ENCODE measurements around the gene POLE.
"Not testable (repeated sequence)": the region's sequence is repeated elsewhere in the genome, so short reads cannot be mapped to it uniquely, and the experiment has no call there.

POLE gene

DNA sequence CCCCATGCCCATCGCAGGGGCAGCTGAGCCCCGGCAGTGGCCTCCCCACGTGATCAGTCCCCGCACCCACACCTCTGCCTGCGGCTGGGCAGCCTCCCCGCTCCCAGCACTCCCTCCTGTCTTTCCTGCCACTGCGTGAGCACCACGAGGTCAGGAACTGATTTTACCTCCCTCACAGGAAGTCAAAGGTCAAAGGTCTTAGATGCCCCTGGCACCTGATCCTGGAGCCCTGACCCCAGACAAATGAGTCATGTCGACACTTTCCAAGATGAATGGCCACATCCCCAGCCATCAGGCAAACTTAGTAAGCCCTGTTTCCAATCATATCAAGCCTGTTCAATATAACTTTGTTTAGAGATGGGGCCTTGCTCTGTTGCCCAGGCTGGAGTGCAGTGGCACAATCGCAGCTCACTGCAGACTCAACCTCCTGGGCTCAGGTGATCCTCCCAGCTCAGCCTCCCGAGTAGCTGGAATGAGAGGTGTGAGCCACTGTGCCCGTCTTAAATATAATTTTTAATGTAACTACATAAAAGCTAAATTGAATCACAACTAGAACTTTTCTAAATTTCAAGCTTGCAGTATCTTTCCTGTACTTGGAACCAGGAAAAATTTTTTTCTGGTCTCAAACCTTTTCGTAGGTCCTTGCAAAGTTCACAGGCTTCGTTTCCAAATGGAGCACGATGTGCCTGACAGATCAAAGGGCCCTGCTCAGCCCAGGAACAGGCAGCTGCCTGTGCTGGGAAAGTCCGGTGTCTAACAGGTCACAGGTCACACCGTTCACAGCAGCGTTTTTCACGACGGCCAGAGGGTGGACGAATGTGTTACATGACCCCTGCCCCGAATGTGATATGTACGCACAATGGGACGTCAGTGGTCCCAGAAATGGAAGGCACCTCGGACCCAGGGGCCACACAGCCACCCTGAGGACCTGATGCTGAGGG lies 78.6 kb downstream of the POLE start:
- no peak for DNase-seq

DNA sequence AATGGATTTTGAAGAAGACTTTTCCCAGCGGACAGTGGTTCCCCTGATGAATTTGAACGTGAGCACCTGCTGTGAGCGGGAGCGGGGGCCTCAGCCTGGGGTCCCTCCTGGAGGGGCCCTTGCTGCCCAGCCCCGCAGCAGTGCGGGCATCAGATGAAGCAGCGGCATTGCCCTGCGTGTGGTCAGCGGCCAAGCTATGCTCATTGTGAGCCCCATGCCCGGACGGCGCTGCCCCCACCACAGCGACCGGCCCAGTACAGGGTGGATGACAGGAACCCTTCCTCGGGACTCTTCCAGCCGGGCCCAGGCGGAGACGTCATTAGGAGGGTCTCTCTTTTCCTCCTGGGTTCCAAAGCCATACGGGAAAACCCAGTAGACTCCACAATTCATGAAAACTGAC lies 80.2 kb downstream of the POLE start:
- no peak for DNase-seq

DNA sequence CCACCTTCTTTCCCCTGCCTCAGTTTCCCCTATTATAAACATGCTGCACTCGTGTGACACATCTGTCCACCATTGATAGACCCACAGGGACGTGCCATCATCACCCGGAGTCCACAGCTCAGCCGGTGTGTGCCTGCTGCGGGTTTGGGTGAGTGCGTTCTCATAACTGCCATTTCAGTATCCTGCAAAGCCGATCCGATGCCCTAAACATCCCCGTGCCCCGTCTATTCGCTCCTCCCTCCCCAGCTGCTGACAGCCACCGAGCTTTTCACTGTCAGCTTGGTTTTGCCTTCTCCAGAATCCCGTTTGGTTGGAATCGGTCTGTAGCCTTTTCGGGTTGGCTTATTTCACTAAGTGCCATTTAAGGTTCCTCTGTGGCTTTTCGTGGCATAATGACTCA lies 80.7 kb downstream of the POLE start:
- DNase-seq, result no peak

DNA sequence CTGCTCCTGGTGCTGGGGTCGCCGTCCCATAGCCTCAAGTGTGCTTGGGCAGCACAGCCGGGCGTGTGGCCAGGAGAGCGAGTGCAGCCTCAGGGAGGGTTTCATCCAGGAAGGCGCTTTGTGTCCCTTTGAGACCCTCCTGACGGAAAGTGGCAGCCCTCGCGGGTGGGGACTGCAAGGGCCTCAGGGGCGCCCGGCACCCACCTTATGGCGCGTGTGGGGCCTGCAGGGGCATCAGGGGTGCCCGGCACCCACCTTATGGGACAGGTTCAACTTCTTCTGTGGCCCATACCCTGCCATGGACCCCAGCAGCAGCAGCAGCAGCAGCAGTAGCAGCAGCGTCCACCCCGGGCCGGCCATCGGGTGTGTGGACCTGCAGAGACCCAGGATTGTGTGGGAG lies 81.2 kb downstream of the POLE start:
- DNase-seq, result no peak

DNA sequence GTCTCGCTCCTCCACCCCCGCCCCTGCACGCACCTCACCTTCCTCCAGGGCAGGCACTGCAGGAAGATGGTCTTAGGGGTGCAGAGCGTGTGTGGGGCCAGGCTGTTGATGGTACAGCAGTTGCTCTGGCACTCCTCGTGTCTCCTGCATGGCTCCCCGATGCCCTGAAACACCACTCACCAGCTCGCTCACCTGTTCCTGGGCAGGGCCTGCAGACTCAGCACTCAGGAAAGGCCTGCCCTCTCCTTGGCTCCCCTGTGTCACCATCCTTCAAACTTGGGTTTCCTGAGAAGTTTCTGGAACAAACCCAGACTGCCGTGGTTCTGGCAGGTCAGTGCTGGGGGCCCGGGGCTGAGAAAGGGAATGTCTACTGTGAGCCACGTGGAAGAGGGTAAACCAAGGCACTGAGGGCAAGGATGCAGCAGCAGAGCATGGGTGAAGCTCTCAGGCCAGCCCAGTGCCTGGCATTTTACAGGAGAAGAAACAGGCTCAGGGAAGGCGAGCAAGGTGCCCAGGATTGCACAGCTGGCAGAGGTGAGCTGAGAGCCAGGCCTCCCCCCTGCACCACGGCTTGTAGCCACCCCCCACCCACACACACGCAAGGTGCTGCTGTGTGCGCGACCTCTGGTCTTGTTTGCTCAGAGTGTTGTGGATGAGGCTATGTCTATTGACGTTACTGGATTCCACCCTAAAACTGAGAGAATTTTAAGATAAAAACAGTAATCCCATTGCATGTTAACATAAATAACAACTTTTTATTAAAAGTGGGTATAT lies 82.3 kb downstream of the POLE start:
- no peak for DNase-seq

DNA sequence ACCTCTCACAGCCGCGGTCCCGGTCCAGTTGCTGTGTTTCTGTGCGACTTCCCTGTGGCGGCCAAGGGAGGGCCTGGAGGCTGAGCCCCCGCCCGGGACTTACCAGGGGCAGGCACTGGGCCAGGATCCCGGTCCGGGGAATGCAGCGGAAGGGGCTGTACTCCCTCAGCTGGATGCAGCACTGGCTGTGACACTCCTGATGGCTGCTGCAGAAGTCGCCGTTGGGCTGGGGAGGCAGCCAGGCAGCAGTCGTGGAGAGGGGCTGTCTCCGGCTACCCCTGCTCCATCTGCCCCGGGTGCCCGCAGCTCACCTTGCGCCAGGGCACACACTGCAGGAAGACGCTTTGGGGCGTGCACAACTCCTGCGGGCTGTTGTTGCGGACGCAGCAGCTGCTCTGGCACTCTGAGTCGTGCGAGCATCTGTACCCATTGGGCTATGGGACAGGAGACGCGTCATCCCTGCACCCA lies 83.0 kb downstream of the POLE start:
- DNase-seq, result no peak

DNA sequence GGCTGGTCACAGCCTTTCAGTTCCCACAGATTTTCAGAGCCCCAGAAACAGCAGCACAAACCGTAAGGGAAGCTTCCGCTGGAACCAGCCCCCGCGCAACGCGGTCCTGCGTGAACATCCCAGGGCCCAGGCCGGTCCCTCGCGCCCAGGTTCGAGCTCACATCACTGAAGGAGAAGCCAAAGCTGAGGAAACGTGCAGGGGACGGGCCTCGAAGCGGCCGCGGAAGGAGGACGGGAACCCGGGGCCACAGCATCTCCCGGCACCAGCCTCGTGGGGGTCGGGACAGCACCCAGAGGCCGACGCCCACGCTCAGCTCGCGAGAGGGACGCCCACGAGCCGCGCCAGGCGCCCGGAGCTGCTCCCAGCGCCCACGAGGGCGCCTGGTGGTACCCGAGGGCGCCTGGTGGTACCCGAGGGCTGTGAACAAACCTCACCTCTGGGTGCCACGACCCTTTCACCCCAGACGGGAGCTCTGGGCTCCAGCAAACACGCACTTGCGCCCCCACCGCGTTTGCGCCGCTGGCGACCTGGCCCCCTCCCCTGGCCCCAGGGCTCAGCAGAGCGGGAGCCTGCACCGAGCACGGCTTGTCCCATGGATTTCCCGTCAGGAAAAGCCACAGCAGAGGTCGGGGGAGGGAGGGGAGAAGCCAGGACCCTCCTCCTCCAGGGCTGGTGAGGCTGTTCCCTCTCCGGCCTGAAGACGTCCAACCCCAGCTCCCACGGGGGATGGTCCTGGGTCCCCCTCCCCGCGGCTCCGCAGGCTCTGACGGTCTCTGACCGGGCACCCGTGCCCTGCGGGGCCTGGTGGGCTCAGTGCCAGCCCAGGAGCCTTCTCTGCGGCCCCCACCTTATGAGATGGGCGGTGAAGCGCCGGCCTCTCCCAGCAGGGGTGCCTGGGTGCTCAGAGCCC lies 83.6 kb downstream of the POLE start:
- DNase-seq, result no peak

DNA sequence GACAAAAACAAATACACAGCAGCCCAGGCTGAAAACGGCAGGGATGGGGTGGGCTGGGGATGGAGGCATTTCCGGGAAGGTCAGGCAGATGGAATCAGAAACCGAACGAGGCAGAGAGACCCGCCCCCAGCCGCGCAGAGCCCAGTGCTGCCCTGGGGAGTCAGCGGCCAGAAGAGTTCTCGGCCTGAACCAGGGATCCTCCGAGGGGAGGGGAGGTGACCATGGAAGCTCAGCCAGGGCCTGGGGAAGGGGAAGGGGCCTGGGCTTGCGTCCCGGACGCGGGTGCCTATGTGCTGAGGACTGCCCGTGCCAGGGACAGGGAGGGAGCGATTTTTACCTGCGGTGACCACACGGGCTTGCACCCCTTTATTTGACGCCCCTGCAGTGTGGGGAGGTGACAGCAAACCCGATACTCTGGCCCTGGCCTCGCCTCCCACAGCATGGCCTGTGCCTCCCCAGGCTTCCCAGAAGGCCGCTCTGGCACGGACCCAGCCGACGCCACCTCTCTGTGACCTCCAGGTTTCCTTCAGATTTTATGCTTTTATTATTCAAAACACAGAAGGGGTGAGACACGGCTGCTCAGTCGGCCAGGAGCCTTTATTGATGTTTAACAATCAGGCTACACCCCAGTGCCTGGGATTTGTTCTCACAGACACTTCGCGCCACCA lies 84.4 kb downstream of the POLE start:
- DNase-seq, result no peak

DNA sequence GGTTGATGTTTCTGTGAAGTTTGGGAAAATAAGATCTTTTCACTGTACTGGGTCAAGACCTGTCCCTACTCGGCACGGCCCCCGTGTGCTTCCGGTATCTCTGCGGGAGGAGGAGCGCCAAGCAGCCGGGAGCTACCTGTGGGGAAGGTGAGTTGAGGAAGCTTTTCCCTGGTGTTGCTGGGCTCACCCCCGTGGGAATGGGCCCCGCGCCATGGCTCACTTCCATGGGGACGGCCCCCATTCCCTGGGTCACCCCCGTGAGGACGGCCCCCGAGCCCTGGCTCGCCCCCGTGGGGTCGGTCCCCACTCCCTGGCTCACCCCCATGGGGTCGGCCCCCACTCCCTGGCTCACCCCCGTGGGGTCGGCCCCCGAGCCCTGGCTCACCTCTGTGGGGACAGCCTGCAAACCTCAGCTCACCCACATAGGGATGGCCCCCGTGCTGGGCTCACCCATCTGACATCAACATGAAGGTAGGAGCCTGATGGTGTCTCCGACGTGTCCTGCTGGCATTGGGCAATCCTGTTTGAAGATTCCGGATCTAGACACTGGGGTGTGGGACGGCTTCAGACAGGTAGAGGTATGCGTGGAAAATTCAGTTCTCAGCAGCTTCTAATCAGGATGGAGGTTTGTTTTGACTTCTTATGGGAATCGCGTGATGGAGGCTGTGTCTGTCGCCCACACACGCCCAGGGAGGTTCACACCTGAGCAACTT lies 85.8 kb downstream of the POLE start:
- no peak for DNase-seq

DNA sequence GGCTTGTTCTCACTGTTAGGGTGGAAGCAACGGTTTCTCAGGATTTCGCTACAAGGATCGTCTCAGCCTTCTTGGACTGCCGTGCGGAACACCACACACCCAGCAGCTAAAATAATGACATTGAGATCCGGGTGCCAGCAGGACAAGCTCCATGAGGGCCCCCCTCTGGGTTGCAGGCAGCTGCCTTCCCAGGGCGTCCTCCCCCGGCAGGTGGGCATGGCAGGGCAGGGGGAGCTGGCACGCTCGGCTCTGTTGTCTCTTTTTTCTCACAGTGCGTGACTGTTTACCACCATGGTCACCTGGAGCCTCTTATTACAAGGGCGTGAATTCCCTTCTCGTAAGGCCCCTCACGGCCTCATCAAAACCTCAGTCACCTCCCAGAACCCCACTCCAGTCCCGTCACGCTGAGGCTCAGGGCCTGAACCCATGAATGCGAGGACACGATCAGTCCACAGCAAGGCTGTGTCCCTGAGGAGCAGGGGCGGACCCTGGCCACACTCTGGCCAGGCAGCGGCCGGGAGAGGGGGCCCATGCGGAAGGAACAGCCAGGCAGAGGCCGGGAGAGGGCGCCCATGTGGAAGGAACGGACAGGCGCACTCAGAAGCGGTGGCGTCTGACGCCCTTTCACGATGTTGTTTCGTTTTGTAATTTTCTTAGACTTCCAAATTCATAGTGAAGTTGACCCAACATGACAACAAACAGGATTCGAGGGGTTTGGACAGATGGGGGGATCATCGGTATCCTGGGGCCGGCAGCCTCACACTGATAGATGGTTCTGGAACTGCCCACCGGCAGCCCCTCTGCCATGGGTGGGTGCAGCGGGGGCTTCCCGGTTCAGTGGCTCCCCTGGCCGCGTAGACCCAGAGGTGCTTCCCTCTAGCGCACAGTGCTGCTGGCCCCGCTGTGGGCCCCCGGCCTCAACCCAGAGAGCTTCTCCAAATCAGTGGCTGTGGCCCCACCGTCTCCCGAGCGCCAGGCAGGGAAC lies 86.8 kb downstream of the POLE start:
- DNase-seq, result peak; percentile 34 to 41

DNA sequence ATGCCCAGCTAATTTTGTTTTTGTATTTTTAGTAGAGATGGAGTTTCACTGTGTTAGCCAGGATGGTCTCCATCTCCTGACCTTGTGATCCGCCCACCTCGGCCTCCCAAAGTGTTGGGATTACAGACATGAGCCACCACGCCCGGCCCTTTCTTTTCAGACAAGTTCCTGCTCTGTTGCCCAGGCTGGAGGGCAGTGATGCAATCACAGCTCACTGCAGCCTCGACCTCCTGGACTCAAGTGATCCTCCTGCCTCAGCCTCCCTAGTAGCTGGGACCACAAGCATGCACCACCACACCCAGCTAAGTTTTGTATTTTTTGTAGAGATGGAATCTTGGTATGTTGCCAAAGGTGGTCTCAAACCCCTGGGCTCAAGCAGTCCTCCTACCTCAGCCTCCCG lies 87.6 kb downstream of the POLE start:
- not testable (repeated sequence) for DNase-seq

DNA sequence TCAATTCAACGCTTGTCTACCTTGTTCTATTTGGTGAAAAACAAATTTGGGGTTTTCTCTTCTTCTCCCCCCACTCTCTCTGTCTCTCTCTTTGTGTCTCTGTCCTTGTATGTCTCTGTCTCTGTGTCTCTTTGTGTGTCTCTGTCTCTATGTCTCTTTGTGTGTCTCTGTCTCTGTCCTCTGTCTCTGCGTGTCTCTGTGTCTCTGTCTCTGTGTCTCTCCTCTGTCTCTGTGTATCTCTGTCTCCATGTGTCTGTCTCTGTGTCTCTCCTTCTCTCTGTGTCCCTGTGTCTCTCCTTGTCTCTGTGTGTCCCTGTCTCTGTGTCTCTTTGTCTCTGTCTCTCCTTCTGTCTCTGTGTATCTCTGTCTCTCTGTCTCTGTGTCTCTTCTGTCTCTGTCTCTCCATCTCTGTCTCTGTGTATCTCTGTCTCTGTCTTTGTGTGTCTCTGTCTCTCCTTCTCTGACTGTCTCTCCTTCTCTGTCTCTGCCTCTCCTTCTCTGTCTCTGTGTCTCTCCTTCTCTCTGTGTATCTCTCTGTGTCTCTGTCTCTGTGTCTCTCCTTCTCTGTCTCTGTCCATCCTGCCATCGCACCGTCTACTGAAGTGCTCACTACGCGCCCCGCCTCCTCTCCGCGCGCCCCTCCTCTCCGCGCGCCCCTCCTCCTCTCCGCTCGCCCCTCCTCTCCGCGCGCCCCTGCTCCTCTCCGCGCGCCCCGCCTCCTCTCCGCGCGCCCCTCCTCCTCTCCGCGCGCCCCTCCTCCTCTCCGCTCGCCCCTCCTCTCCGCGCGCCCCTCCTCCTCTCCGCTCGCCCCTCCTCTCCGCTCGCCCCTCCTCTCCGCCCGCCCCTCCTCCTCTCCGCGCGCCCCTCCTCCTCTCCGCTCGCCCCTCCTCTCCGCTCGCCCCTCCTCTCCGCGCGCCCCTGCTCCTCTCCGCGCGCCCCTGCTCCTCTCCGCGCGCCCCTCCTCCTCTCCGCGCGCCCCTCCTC lies 89.5 kb downstream of the POLE start:
- no peak for DNase-seq

DNA sequence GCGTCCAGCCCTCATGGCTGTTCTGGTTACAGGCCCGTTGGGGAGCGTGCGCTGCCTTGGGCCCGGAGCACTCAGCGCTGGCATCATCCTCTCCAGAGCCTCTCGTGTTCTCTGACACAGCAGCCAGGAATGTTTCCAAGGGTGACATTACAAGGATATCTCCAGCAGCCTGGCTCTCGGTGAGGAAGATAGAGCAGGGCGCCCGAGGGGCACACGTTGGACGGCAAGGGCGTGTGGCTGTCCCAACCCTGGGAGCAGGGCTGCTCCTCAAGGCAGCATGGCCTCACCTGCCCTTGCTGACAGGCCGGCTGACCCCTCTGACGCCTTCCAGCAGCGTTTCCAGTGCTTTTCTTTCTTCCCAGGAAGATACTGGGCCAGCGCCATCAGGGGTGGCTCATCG lies 91.1 kb downstream of the POLE start:
- no peak for DNase-seq

DNA sequence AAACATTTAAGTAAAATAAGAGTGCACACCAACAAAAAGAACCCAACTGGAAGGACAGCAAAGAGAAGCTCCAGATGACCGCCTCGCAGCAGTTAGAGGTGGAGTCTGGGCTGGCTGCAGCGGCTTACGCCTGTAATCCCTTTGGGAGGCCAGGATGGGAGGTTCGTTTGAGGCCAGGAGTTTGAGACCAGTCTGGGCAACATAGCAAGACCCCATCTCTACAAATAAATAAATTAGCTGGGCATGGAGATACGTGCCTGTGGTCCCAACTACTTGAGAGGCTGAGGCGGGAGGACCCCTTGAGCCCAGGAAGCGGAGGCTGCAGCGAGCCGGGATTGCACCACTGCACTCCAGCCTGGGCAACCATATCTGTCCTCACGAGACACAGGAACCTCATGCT lies 92.0 kb downstream of the POLE start:
- DNase-seq, result no peak

DNA sequence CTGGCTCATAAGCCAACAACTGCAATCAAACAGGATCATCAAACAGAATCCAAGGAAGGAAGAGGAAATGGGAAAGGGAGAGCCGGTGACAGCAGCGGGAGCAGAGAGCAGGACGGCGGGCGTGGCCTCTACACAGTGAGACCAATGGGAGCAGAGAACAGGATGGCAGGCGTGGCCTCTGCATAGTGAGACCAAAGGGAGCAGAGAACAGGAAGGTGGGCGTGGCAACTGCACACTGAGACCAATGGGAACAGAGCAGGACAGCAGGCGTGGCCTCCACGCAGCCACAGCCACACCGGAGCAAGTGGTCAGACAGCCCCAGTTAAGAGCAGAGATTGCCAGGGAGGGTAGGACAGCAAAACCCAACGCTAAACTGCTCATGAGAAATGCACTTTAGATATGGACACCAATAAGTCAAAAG lies 93.2 kb downstream of the POLE start:
- peak in 1 of 2 donors; percentile 31 for DNase-seq

DNA sequence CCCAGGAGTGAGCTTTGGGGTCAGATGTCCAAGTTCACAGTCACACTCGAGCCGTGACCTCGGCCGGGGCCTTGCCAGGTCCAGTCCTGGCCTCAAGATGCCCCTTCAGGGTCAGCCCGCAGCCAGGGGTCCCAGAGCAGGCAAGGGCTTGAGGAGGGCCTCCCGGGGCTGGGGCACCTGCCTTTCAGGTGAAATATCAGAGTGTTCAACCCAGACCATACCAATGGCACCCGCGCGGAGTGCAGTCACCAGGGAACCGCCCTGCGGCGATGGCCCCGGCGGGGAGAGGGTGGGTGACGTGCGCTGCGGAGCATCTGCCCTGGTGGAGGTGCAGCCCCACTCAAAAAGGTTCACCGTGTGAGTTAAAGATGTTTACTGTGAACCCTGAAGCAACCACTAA lies 93.6 kb downstream of the POLE start:
- DNase-seq, result no peak

DNA sequence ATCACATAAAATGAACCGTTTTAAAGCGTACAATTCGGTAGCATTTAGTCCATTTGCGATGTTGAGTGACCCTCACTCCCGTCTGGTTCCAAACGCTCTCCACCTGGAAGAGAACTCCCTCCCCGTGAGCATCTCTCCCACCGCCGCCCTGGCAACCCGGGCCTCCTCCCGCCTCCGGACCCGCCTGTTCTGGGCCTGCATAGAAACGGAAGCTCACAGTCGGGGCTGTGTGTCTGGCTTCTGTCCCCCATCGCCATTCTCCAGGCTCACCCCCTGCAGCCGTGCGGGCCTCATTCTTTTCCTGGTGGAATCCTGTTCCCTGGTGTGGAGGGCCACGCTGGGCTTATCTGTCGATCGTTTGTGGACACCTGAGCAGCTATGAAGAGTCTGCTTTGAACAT lies 94.1 kb downstream of the POLE start:
- no peak for DNase-seq

DNA sequence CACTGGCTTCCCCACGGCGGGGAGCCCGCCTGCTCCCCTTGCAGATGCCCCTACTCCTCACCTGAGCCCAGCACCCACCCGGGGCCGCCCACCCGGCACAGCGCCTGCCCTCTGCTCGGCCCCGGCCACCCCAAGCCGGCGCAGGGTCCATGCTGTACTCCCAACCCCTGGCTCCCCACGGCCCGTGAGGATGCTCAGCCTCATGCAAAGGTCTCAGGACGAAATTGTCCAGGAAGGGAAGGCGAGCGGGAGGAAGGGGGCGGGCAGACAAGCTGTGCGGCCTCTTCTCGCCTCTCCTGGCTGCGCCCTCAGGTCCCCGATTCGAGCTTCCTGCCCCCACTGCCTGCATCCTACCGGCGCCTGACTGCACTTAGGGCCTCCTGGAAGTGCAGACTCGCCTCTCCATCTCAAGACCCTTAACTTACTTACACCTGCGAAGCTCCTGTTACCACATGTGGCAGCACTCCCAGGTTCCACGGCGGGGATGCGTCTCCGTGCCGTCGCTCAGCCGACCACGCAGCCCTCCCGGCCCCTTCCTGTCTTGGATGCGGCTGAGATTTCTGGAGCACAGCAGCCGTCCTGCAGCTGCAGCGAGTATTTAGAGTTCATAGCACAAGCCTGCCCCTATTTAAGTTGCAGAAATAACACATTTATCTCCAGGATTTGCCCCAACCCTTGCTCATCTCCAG lies 94.7 kb downstream of the POLE start:
- DNase-seq, result no peak

Data from stimulated activated CD4-positive, alpha-beta T cell treated with anti-CD3 and anti-CD28 coated beads, Interleukin-2, amount 100 ng/mL, for 24 hours (primary cell).